ENCODE data around the gene PKP4. TPM values are rescaled to one million over a fixed set of nuclear protein-coding genes. Genes with fewer than 3 reads are reported as not detected.

Gene PKP4
- total RNA-seq, 1 donor from 2014 or later = 62.9 TPM

DNA sequence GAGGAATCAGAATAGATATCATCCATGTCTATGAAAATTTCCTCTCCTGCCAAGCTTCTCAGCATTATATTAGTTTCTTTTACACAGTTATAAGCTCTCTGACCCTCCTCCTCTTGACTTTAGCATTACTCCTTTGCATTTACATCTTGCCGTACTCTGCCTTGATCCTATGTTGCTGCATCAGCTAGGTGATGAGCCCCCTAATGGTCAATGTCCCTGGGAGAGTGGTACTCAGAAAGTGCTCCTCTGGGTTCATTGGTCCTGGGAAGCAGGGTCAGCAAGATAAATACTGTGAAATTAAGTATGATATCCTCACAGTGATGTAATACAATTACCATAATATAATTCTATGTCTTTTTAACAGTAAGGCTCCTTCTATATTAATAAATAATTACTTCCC, 74.1 kb downstream of the PKP4 start:
- Mint-ChIP-seq H3K4me3 (ENCODE audit: low read depth) (no peak overlapping the region), H3K36me3 (ENCODE audit: insufficient read depth) (no peaks in the 10 kb centered on the region), H3K9me3 (ENCODE audit: low read depth) (no peaks in the 10 kb centered on the region), H3K4me1 (ENCODE audit: low read depth) (no peaks in the 10 kb centered on the region), H3K27ac (no peak overlapping the region), H3K27me3 (no peaks in the 10 kb centered on the region)
- TF ChIP-seq, protein P1, sequence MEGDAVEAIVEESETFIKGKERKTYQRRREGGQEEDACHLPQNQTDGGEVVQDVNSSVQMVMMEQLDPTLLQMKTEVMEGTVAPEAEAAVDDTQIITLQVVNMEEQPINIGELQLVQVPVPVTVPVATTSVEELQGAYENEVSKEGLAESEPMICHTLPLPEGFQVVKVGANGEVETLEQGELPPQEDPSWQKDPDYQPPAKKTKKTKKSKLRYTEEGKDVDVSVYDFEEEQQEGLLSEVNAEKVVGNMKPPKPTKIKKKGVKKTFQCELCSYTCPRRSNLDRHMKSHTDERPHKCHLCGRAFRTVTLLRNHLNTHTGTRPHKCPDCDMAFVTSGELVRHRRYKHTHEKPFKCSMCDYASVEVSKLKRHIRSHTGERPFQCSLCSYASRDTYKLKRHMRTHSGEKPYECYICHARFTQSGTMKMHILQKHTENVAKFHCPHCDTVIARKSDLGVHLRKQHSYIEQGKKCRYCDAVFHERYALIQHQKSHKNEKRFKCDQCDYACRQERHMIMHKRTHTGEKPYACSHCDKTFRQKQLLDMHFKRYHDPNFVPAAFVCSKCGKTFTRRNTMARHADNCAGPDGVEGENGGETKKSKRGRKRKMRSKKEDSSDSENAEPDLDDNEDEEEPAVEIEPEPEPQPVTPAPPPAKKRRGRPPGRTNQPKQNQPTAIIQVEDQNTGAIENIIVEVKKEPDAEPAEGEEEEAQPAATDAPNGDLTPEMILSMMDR (IDR thresholded peaks at IDR 0.05; ENCODE audit: unreplicated experiment) = no peak
- DNase-seq (ENCODE audit: low spot score, unreplicated experiment) = no peak

DNA sequence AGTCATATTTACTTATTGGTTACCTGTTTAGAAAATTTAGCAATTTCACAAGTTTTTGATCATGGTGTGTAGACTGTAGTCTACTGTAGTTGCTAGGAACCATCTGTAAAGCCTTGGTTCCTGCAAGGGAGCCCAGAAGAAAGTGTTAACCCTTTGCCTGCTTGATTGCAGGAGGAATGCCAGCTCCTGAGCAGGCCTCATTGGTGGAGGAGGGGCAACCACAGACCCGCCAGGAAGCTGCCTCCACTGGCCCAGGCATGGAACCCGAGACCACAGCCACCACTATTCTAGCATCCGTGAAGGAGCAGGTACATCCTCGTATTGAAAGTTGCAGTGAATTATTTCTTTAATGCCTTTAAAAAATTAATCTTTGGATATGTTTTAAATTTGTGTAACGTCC, 76.3 kb downstream of the PKP4 start:
- TF ChIP-seq, protein P1 (IDR thresholded peaks at IDR 0.05; ENCODE audit: unreplicated experiment) = no peak
- DNase-seq (ENCODE audit: low spot score, unreplicated experiment) = no peak
- no peaks in the 10 kb centered on the region for H3K4me1 Mint-ChIP-seq (ENCODE audit: low read depth)
- H3K36me3 Mint-ChIP-seq (ENCODE audit: insufficient read depth) = peaks cover 4% of the 10 kb centered on the region
- H3K27me3 Mint-ChIP-seq = no peaks in the 10 kb centered on the region
- no peaks in the 10 kb centered on the region for H3K9me3 Mint-ChIP-seq (ENCODE audit: low read depth)
- H3K4me3 Mint-ChIP-seq (ENCODE audit: low read depth) = no peak overlapping the region
- H3K27ac Mint-ChIP-seq = no peak overlapping the region

DNA sequence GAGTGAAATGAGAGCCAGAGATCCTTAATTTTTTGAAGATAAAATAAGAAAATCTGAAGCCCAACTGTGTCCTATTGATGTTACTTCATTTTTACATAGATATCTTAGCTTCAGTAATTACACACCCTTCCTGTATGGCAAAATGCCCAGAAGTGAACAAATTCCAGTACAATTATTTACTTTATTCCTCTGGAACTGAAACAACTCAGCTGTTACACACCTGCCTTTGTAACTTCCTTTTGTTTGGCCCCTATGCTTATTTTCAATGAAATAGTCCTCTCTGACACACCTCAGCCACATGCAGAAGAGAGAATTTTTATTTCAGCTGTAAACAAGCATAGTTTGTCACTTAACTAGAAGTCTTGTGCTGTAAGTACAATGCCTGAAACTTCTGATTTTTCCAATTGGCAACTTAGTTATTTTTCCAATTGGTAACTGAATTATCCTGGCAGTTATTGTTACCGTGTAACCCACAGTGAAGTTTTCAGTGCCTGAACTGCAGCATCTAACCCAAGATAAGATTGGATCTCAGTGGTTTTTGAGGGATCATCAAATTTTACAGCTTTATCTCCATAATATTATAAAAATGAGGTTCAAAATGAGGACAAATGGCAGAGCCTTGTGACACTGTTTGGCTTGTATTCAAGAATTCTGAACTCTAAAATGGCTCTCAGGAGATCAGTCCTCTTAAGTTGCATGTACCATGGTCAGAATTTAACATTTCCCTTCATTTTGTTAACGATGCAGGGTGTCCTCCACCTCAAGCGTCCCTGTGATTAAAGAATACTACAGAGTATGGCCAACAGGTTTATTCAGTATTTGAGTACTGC, 82.6 kb downstream of the PKP4 start:
- Mint-ChIP-seq H3K4me3 (ENCODE audit: low read depth) (no peak overlapping the region), H3K36me3 (ENCODE audit: insufficient read depth) (peaks cover 4% of the 10 kb centered on the region), H3K9me3 (ENCODE audit: low read depth) (no peaks in the 10 kb centered on the region), H3K27me3 (no peaks in the 10 kb centered on the region), H3K27ac (no peak overlapping the region), H3K4me1 (ENCODE audit: low read depth) (no peaks in the 10 kb centered on the region)
- no peak for DNase-seq (ENCODE audit: low spot score, unreplicated experiment)
- TF ChIP-seq, protein P1 (IDR thresholded peaks at IDR 0.05; ENCODE audit: unreplicated experiment) = no peak

DNA sequence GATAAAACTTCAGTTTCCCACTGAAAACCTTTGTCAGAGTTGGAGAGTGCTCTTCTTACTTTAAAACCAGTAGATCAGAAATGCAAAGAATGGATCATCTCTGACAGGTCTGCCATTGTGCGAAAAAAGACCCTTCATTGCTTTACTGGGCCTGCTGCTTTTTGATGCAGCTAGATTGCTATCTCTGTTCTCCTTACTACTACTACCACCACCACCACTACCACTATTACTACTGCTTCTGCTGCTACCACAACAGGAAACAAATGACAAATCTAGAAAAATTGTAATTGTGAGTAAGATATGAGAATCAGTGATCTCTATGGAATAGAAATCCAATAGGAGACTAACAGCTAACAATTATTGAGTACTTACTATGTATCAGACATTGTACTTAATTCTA, 85.8 kb downstream of the PKP4 start:
- no peaks in the 10 kb centered on the region for H3K27me3 Mint-ChIP-seq
- H3K9me3 Mint-ChIP-seq (ENCODE audit: low read depth) = no peaks in the 10 kb centered on the region
- H3K27ac Mint-ChIP-seq = no peak overlapping the region
- H3K4me3 Mint-ChIP-seq (ENCODE audit: low read depth) = no peak overlapping the region
- TF ChIP-seq, protein P1 (IDR thresholded peaks at IDR 0.05; ENCODE audit: unreplicated experiment) = no peak
- no peak for DNase-seq (ENCODE audit: low spot score, unreplicated experiment)
- H3K36me3 Mint-ChIP-seq (ENCODE audit: insufficient read depth) = peaks cover 2% of the 10 kb centered on the region
- H3K4me1 Mint-ChIP-seq (ENCODE audit: low read depth) = no peaks in the 10 kb centered on the region

DNA sequence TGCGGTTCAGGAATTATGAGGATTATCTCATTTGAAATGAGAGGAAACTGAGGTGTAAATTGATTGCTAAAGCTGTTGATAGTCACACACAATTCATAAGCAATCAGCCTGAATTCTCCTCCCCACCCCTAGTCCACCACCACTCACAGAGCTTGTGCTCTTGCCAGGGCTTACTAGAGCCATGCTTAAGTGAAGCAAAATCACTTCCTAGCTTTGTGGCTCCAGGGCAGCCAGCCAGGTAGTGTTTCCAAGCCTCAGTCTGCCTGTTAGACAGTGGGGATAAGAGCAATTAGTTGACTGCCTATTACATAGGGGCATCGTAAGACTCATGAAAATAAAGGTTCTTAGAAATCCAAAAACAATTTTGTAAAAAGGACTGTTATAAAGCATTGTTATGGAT, 87.2 kb downstream of the PKP4 start:
- TF ChIP-seq, protein P1 (IDR thresholded peaks at IDR 0.05; ENCODE audit: unreplicated experiment) = no peak
- Mint-ChIP-seq H3K27me3 (no peaks in the 10 kb centered on the region), H3K36me3 (ENCODE audit: insufficient read depth) (peaks cover 5% of the 10 kb centered on the region), H3K4me1 (ENCODE audit: low read depth) (no peaks in the 10 kb centered on the region), H3K27ac (no peak overlapping the region), H3K9me3 (ENCODE audit: low read depth) (no peaks in the 10 kb centered on the region), H3K4me3 (ENCODE audit: low read depth) (no peak overlapping the region)
- DNase-seq (ENCODE audit: low spot score, unreplicated experiment) = no peak
